Measurements from ENCODE around the gene ZNF76.

ZNF76 gene

DNA sequence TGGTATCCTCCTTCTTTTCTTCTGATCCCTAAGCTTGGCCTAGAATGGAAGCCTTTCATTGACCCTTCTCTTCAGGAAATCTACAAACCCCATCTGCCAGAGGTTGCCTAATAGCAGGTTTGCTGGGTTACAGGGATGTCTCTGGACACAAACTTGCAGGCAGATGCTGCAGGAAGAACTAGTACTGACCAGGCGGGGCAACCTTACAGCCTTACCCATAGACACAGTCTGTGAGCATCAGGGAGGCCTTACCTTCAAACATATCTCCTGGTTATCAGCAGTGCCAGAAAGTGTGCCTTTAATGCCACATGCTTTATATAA lies 43.2 kb upstream of the ZNF76 start:
- no peak for TF ChIP-seq CTCF (IDR thresholded peaks at IDR 0.05; ENCODE audit: insufficient read depth, low read length, missing control alignments)
- CTCF ChIA-PET, result interaction anchor here (0.8 to 5.6 kb wide), 8 partner anchors 10 to 229 kb away, joined by 3 to 52 read pairs (median 7); no protein-coding TSS in a partner anchor
- peak overlapping the region; percentile 72 for H3K4me3 ChIP-seq (ENCODE audit: low read depth, low read length)
- no peak for DNase-seq (ENCODE audit: low read depth, low spot score)
- POLR2A ChIA-PET, result no interaction called here

- peak overlapping the region; percentile 72 for H3K4me3 ChIP-seq (ENCODE audit: low read depth, low read length)
- CTCF ChIA-PET, result interaction anchor here (1.1 to 5.6 kb wide), 5 partner anchors 9 to 78 kb away, joined by 4 to 52 read pairs (median 27); no protein-coding TSS in a partner anchor
Observed at GRCh38 chr6:35216851-35217811, 42.4 kb upstream of the ZNF76 start.

GRCh38 chr6:35218021-35218420 lies 41.5 kb upstream of the ZNF76 start:
- CTCF ChIA-PET, result interaction anchor here (1.4 to 5.5 kb wide), 6 partner anchors 11 to 232 kb away, joined by 3 to 50 read pairs (median 13); no protein-coding TSS in a partner anchor
- DNase-seq (ENCODE audit: low read depth, low spot score), result no peak
- H3K4me3 ChIP-seq (ENCODE audit: low read depth, low read length), result 0 out of 2 replicates have a peak overlapping the region, but pooled peaks have one; percentile 9
- POLR2A ChIA-PET, result interaction anchor here (0.6 kb wide), 1 partner anchor 811 kb away, joined by 4 read pairs; no protein-coding TSS in a partner anchor
- no peak for TF ChIP-seq CTCF (IDR thresholded peaks at IDR 0.05; ENCODE audit: insufficient read depth, low read length, missing control alignments)

More at GRCh38 chr6:35216851-35217811, 42.4 kb upstream of the ZNF76 start:
- DNase-seq (ENCODE audit: low read depth, low spot score), result no peak
- POLR2A ChIA-PET, result no interaction called here
- no peak for TF ChIP-seq CTCF (IDR thresholded peaks at IDR 0.05; ENCODE audit: insufficient read depth, low read length, missing control alignments)

GRCh38 chr6:35218456-35218855 lies 41.1 kb upstream of the ZNF76 start:
- H3K4me3 ChIP-seq (ENCODE audit: low read depth, low read length), result no peak overlapping the region
- CTCF ChIA-PET, result interaction anchor here (1.0 to 5.5 kb wide), 7 partner anchors 11 to 231 kb away, joined by 3 to 50 read pairs (median 12); no protein-coding TSS in a partner anchor
- no peak for TF ChIP-seq CTCF (IDR thresholded peaks at IDR 0.05; ENCODE audit: insufficient read depth, low read length, missing control alignments)
- POLR2A ChIA-PET, result interaction anchor here (0.6 kb wide), 1 partner anchor 810 kb away, joined by 4 read pairs; no protein-coding TSS in a partner anchor
- DNase-seq (ENCODE audit: low read depth, low spot score), result no peak

DNA sequence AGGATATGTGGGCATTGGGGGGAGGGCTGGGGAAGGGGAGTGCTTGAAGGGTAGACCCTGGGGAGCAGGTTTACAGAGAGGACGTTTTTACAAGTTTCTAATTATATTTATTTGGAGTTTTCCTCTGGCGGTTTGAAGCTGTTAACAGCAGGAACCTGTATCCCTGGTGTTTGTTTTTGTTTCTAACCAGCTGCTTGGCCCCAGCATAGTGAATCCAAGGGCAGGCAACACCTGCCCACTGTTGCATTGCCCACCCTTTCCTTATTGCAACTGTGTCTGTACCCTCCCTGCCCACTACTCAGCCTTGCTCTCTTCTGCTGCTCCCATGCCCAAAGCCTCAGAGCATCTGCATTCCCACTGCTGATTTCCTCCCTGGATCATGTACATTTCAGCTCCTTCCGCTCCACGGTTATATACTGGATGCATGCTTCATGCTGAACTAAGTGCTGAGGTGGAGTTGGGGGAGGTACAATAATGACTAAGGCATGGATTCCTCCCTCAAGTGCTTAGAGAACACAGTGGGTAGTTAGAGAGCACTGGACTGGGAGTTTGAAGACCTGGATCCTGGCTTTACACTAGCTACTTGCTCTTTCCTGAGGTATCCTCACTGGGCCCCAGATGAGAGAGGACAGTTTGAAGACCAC lies 39.7 kb upstream of the ZNF76 start:
- no peak for DNase-seq (ENCODE audit: low read depth, low spot score)

More for the DNA sequence above, 39.7 kb upstream of the ZNF76 start:
- CTCF ChIA-PET, result interaction anchor here (2.9 to 5.5 kb wide), 4 partner anchors 10 to 73 kb away, joined by 12 to 50 read pairs (median 28); no protein-coding TSS in a partner anchor
- TF ChIP-seq CTCF (IDR thresholded peaks at IDR 0.05; ENCODE audit: insufficient read depth, low read length, missing control alignments), result no peak
- POLR2A ChIA-PET, result no interaction called here
- H3K4me3 ChIP-seq (ENCODE audit: low read depth, low read length), result no peak overlapping the region
